Measurements from ENCODE around the gene HAGHL.
"Not testable (repeated sequence)": the region's sequence is repeated elsewhere in the genome, so short reads cannot be mapped to it uniquely, and the experiment has no call there.

The HAGHL gene

DNA sequence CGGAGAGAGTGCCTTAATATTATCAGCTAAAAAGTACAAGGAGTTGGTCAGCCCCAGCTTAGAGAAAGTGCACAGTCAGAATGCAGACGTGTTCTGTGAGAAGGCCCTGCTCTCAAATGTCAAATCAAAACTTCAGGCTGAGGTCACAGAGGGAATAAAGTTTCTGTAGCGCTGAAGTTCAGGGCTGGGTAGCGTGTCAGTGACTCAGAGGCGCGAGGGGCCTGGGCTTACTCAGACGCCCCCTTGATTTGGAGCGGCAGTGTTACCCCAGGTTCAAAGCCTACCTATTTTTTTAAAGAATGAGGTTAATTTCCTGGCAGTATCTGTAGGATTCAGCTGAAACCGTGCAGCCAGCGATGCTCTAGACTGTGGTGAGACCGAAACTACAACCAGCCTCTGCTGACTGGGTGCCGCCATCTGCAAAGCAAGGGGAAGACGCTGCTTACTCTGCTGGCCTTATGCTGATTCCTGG, 9.1 kb downstream of the HAGHL start:
- H3K27ac ChIP-seq, result peak overlapping the region; percentile 96
- TF ChIP-seq ZFX (IDR thresholded peaks at IDR 0.05; ENCODE audit: borderline replicate concordance), result no peak
- TF ChIP-seq, protein P1, sequence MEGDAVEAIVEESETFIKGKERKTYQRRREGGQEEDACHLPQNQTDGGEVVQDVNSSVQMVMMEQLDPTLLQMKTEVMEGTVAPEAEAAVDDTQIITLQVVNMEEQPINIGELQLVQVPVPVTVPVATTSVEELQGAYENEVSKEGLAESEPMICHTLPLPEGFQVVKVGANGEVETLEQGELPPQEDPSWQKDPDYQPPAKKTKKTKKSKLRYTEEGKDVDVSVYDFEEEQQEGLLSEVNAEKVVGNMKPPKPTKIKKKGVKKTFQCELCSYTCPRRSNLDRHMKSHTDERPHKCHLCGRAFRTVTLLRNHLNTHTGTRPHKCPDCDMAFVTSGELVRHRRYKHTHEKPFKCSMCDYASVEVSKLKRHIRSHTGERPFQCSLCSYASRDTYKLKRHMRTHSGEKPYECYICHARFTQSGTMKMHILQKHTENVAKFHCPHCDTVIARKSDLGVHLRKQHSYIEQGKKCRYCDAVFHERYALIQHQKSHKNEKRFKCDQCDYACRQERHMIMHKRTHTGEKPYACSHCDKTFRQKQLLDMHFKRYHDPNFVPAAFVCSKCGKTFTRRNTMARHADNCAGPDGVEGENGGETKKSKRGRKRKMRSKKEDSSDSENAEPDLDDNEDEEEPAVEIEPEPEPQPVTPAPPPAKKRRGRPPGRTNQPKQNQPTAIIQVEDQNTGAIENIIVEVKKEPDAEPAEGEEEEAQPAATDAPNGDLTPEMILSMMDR (IDR thresholded peaks at IDR 0.05), result no peak

DNA sequence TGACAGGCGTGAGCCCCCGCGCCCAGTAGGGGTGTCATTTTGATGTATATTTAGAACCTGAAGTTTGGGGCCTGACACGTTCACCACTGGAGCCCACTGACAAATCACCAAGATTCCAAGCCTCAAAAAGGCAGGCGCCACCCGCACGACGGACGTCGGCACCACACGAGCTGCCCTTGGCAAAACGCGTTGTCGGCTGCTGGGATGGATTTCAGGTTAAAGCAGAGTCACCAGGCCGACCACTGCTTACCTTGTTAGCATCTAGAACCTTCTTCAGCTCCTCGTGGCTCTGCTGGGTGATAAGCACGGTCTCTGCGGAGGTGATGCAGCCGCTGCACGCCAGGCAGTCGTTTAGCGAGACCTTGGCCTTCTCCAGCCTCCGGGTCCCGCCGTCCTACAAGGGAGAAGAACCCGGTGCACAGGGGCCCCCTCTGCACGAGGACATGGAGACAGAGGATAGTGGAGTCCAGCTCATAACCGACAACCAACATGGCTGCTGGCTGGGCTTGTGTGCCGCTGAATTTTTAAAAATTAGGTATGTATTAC, 10.1 kb downstream of the HAGHL start:
- peak overlapping the region; percentile 96 for H3K27ac ChIP-seq

DNA sequence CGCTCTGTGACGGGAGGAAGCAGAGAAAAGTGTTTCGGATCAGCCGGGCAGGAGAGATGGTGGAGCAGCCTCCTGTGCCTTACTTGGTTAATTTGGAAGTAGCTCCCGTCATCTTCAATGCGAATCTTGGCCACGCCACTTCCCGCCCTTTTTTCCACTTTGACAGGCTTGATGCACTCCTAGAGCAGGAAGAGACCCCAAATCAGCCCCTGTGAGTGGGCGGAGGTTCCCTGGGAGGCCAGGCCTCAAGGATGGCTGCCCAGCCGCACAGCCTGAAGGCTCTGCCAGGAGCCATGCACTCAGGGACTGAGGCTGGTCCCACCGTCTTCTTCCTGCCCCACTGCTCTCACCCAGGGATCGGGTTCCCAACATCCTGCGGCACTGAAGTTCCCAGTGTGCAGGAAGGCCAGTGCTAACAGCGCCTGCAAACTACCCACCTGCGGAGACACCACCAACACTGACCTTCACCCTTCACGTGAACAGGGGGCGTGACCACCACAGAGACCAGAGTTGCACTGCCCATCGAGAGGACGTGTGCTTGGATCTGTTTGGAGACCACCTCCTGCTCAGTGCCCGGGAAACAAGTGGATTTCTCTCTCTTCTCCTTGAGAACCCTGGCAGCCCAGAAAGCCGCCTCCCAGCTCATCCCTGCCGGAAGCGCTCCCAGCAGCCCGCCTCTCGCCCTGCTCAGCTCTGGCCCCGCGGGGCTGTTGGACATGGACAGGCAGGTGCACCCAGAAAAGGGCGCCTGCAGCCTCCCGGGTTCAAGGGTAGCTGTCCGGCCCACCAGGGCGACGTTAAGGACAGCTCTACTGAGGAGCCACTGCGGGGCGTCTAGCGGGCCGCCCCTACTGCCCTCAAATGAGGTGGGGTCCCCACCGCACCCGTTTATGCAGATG, 12.9 kb downstream of the HAGHL start:
- TF ChIP-seq, protein P1 (IDR thresholded peaks at IDR 0.05), result no peak
- TF ChIP-seq ZFX (IDR thresholded peaks at IDR 0.05; ENCODE audit: borderline replicate concordance), result no peak
- H3K27ac ChIP-seq, result peak overlapping the region; percentile 96

More for the DNA sequence above, 10.1 kb downstream of the HAGHL start:
- TF ChIP-seq, protein P1 (IDR thresholded peaks at IDR 0.05), result no peak
- TF ChIP-seq ZFX (IDR thresholded peaks at IDR 0.05; ENCODE audit: borderline replicate concordance), result no peak

DNA sequence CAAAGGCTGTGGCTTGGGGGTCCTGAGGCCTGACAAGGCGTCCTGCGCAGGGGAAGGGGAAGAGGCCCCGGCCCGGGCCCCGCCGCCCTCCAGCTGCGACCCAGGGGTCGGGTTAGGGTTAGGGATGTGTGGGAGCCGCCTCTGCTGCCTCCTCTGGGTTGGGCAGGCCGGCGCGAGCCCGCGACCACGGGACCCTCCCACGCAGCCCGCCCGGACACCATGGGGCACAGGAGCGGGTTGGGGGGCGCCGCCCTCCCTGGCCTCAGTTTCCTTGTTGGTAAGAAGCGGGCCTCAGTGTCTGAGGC, 13.5 kb downstream of the HAGHL start:
- peak overlapping the region; percentile 96 for H3K27ac ChIP-seq

DNA sequence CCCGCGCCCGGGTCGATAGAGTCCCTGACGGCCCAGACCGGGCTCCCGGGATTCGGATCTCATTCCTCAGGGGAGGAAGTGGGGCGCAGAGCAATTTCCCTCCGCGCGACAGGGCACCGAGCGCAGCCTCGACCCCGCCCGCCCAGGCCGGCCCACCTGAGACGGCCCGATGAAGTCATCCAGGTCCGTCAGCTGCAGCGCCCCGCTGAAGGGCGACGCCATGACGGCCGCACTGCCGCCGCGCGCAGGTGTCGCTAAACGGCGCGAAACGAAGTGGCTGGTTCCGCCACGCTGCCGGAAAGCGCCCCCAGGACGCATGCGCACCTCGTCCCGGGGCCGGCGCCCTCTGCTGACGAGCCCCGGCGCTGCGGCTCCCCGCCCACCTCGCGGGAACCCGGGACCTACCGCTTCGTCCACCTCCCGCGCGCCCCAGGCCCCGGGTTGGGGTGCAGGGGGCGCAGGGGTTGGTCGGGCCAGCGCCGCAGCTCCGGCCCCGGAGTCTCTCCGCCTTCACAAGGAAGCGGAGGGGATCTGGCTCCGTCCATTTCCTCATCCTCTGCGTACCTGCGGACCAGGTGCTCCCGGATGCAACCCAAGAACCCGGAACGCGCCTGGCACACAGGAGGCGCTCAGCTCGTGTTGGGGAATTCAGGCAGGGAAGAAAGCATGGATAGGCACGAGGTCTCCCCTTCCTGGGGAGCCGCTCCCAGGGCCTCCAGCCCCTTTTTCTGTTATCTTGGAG, 14.0 kb downstream of the HAGHL start, which contains the start of gene CIAO3:
CIAO3 (minus strand) TSS at position 234 of the 742 bp plus-strand sequence; CDS start at position 222, 12 bp downstream.
- TF ChIP-seq, protein P1 (IDR thresholded peaks at IDR 0.05), result peak; percentile 96
- no peak for TF ChIP-seq ZFX (IDR thresholded peaks at IDR 0.05; ENCODE audit: borderline replicate concordance)
- peak within 1 kb of the TSS; percentile 96 for H3K27ac ChIP-seq

More for the DNA sequence above, 13.5 kb downstream of the HAGHL start:
- no peak for TF ChIP-seq ZFX (IDR thresholded peaks at IDR 0.05; ENCODE audit: borderline replicate concordance)
- TF ChIP-seq, protein P1 (IDR thresholded peaks at IDR 0.05), result no peak

DNA sequence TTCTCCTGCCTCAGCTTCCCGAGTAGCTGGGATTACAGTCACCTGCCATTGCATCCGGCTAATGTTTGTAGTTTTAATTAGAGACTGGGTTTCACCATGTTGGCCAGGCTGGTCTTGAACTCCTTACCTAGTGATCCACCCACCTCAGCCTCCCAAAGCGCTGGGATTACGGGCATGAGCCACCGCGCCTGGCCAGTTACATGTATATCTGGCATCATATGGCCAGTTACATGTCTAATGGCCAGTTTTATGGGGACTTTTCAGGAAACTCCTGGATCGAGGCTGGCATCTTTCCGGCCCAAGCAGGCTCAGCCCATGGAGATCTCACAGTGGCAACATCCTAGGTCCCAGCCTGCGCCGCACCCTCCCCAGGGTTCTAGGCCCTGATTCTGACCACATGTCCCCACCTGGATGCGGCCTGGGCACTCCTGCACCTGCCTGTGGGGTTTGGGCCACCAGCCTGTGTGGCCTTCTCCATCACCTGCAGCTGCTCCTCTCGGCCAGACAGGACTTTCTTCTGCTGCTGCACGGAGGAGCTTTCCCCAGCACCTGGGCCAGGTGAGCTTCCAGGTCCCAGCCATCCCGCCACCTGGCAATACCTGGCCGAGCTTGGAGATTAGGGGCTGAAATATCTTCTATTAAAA, 15.2 kb downstream of the HAGHL start:
- H3K27ac ChIP-seq, result peak overlapping the region; percentile 96

DNA sequence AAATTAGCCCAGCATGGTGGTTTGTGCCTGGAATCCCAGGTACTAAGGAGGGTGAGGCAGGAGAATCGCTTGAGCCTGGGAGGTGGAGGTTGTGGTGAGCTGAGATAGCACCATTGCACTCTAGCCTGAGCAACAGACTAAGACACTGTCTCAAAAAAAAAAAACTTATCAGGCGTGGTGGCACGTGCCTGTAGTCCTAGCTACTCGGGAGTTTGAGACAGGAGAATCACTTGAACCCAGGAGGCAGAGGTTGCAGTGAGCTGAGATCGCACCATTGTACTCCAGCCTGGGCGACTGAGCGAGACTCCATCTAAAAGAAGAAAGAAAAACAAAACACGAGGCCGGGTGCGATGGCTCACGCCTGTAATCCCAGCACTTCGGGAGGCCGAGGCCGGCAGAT, 16.0 kb downstream of the HAGHL start:
- not testable (repeated sequence) for H3K27ac ChIP-seq

More for the DNA sequence above, 15.2 kb downstream of the HAGHL start:
- TF ChIP-seq, protein P1 (IDR thresholded peaks at IDR 0.05), result no peak
- no peak for TF ChIP-seq ZFX (IDR thresholded peaks at IDR 0.05; ENCODE audit: borderline replicate concordance)

All from 22Rv1 (cell line).